GM19395 (cell line): ENCODE data around the gene AADAT.

Experiments
- ATAC-seq: cut with Tn5 transposase; IDR thresholded peaks from one replicate; pipeline ENCODE4 v1.9.1; 2021; ENCODE audit warnings: mild to moderate bottlenecking, moderate library complexity; ENCODE audit not compliant: unreplicated experiment

AADAT gene

GRCh38 chr4:170035231-170035630 lies 54.5 kb downstream of the AADAT start:
- ATAC-seq = no peak

- no peak for ATAC-seq
Measured at GRCh38 chr4:170033999-170034398, 55.8 kb downstream of the AADAT start.

GRCh38 chr4:170030121-170030520 lies 59.6 kb downstream of the AADAT start:
- ATAC-seq = no peak

- ATAC-seq = peak; percentile 80
Measured at GRCh38 chr4:170027181-170027829, 62.5 kb downstream of the AADAT start.

GRCh38 chr4:170026253-170027021 lies 63.3 kb downstream of the AADAT start, which contains the start of gene MFAP3L:
Gene MFAP3L, minus strand, starts transcription at chr4:170026395. Its CDS starts 20,518 bp downstream, at chr4:170005877.
- ATAC-seq = peak; percentile 78

GRCh38 chr4:170025523-170026252 lies 64.1 kb downstream of the AADAT start:
- no peak for ATAC-seq

GRCh38 chr4:170022211-170022610 lies 67.5 kb downstream of the AADAT start:
- ATAC-seq = no peak

- no peak for ATAC-seq
Measured at GRCh38 chr4:170017252-170017651, 72.5 kb downstream of the AADAT start.

- ATAC-seq = no peak
Measured at GRCh38 chr4:170015285-170015684, 74.5 kb downstream of the AADAT start.

GRCh38 chr4:170014359-170015011 lies 75.3 kb downstream of the AADAT start:
- no peak for ATAC-seq

- no peak for ATAC-seq
Measured at GRCh38 chr4:170012629-170012958, 77.2 kb downstream of the AADAT start.

GRCh38 chr4:170011921-170012628 lies 77.7 kb downstream of the AADAT start:
- ATAC-seq = no peak
